K562 (cell line): ENCODE data around the gene FH. TPM values are rescaled to one million over a fixed set of nuclear protein-coding genes. Genes with fewer than 3 reads are reported as not detected.

Source experiments
- ARHGAP35 ChIP-seq: fragments of 450-650 bp; IDR thresholded peaks from 2 replicates; pipeline ENCODE4 v1.6.1; 2018; ENCODE audit not compliant: partially characterized antibody
- BCL6 ChIP-seq: fragments of 250-450 bp; sonication (Bioruptor Pico); IDR thresholded peaks from 2 replicates; pipeline ENCODE4 v1.4.0; 2020
- BCLAF1 ChIP-seq, 2 experiments: fragments of 450-650 bp in 1 of 2; IDR thresholded peaks; 2 replicates each; pipeline ENCODE4 v1.6.1; 2011 to 2017; ENCODE audit warnings: low read depth in 2 of 2, antibody characterized with exemption in 1 of 2, borderline replicate concordance in 1 of 2, low read length in 1 of 2, mild to moderate bottlenecking in 1 of 2, mixed read lengths in 1 of 2; ENCODE audit not compliant: control insufficient read depth in 1 of 2
- CBX5 ChIP-seq: IDR thresholded peaks from 2 replicates; pipeline ENCODE4 v1.6.1; 2014; ENCODE audit warnings: low read depth, borderline replicate concordance
- KDM1A ChIP-seq, 2 experiments: fragments of 450-650 bp; IDR thresholded peaks; 2 replicates each; pipeline ENCODE4 v1.6.1; 2016; ENCODE audit warnings: mild to moderate bottlenecking in 2 of 2
- MEF2D ChIP-seq: conservative IDR thresholded peaks from 2 replicates; pipeline ENCODE4 v1.6.1; 2016; ENCODE audit warnings: low read depth, missing genetic modification characterization, missing compliant biosample characterization
- MTA1 ChIP-seq: fragments of 450-650 bp; IDR thresholded peaks from 2 replicates; pipeline ENCODE4 v1.6.1; 2017; ENCODE audit warnings: borderline replicate concordance
- RFX1 ChIP-seq: fragments of 450-650 bp; IDR thresholded peaks from 2 replicates; pipeline ENCODE4 v1.6.1; 2016; ENCODE audit warnings: mild to moderate bottlenecking, moderate library complexity
- SETDB1 ChIP-seq: IDR thresholded peaks from one replicate; pipeline ENCODE4 v1.6.1; 2012; ENCODE audit warnings: low read length, control low read depth, inconsistent platforms
- TAF1 ChIP-seq: IDR thresholded peaks from 2 replicates; pipeline ENCODE4 v1.6.1; 2011; ENCODE audit warnings: mild to moderate bottlenecking, low read length, moderate library complexity; ENCODE audit not compliant: insufficient read depth, control insufficient read depth, severe bottlenecking; ENCODE audit errors: extremely low read depth
- TAL1 ChIP-seq: fragments of 450-650 bp; IDR thresholded peaks from 2 replicates; pipeline ENCODE4 v1.6.1; 2016; ENCODE audit warnings: mild to moderate bottlenecking
- TSC22D4 ChIP-seq: fragments of 450-650 bp; IDR thresholded peaks from 2 replicates; pipeline ENCODE4 v1.6.1; 2016; ENCODE audit warnings: missing genetic modification characterization, missing biosample characterization, control low read depth
- ZEB2 ChIP-seq: fragments of 450-650 bp; IDR thresholded peaks from 2 replicates; pipeline ENCODE4 v1.6.1; 2016
- ZNF407 ChIP-seq: fragments of 450-650 bp; IDR thresholded peaks from 2 replicates; pipeline ENCODE4 v1.6.1; 2016; ENCODE audit warnings: low read depth
- ZNF512 ChIP-seq: IDR thresholded peaks from 2 replicates; pipeline ENCODE4 v1.6.1; 2016; ENCODE audit warnings: missing genetic modification characterization, missing compliant biosample characterization
- ZNF668 ChIP-seq: fragments of 250-450 bp; sonication (Bioruptor Pico); IDR thresholded peaks from 2 replicates; pipeline ENCODE4 v1.8.0; 2022; ENCODE audit warnings: mild to moderate bottlenecking, inconsistent platforms
- ZNF77 ChIP-seq: fragments of 250-450 bp; sonication (Bioruptor Pico); IDR thresholded peaks from 2 replicates; pipeline ENCODE4 v1.5.0; 2020
- polyA plus RNA-seq, 8 experiments: library from polyadenylated mRNA; depleted of rRNA in 4 of 8; stranded (reverse) in 5 of 8; unstranded in 3 of 8; fragments of >200 nt; fragmentation: Nextera tagmentation in 2 of 8; fragmentation: Illumina TruSeq in 1 of 8; extraction: Ambion mirVana in 2 of 8; extraction: Trizol in 1 of 8; gene quantifications; 2 replicates each; pipeline versions ENCODE4 v1.2.1 to v1.2.3, GENCODE V29; 2011 to 2014; ENCODE audit warnings: inconsistent platforms in 1 of 8, missing spikeins in 1 of 8
- total RNA-seq, 7 experiments: library from RNA; depleted of rRNA in 6 of 7; stranded (reverse); fragments of >200 nt in 6 of 7; fragmentation: Illumina TruSeq in 2 of 7; extraction: Trizol in 2 of 7; gene quantifications; 2 replicates each; pipeline versions ENCODE4 v1.2.1 to v1.2.3, GENCODE V29; 2011 to 2021; ENCODE audit warnings: low replicate concordance in 1 of 7

FH gene
- total and polyA plus RNA-seq, 9 of the 15 experiments (the other 6 are each of a cell fraction or from before 2014, with no cell fraction given) = 117 to 240 (median 211) TPM

GRCh38 chr1:241519308-241520079 lies at the start of gene FH (continued):
- no peak for TF ChIP-seq BCLAF1 (IDR thresholded peaks at IDR 0.05; ENCODE audit: borderline replicate concordance in 1 of 2, control insufficient read depth in 1 of 2, low read depth in 2 of 2, low read length in 1 of 2)
- TF ChIP-seq TAF1 = peak; percentile 88
- TF ChIP-seq ZNF407 = no peak
- no peak for TF ChIP-seq ZNF77
- TF ChIP-seq TSC22D4 (tag) = no peak
- TF ChIP-seq ZEB2 = no peak
- no peak for TF ChIP-seq MTA1
- no peak for TF ChIP-seq ARHGAP35
- TF ChIP-seq MEF2D = no peak
- TF ChIP-seq CBX5 = no peak; the same call in 1 of the 2 replicates
- no peak for TF ChIP-seq RFX1
- TF ChIP-seq KDM1A (IDR thresholded peaks at IDR 0.05) = peak in 1 of 2 experiments; percentile 5; a peak in 2 of 4 replicates
- TF ChIP-seq BCL6 (CRISPR knock-in tag) = no peak
- TF ChIP-seq SETDB1 = no peak
- no peak for TF ChIP-seq TAL1
- no peak for TF ChIP-seq ZNF668 (CRISPR knock-in tag)
- no peak for TF ChIP-seq ZNF512 (tag)
